HEK293 (cell line): ENCODE data around the gene IL17RC.

Source experiments
- CTCF ChIA-PET: fragments of 350-600 bp; formaldehyde crosslinking; extraction: SDS; loops from one replicate; lab custom pipeline; 2021; ENCODE audit warnings: antibody characterized with exemption; lab: Yijun Ruan, JAX
- POLR2A ChIA-PET: fragments of 300-600 bp; formaldehyde crosslinking; extraction: SDS; loops from one replicate; lab custom pipeline; 2020; ENCODE audit warnings: antibody characterized with exemption, inconsistent platforms; lab: Yijun Ruan, JAX
- H3K27ac ChIP-seq: fragments of 200-500 bp; sonication (Bioruptor generic); 2 replicates; pipeline ENCODE4 v1.5.1; 2014; ENCODE audit warnings: low read depth, low read length, control low read depth, inconsistent platforms; ENCODE audit errors: extremely low read depth
- H3K36me3 ChIP-seq, 2 experiments: fragments of 200-500 bp in 1 of 2; sonication (Bioruptor generic) in 1 of 2; 1 replicate in 1 of 2; 2 replicates in 1 of 2; pipeline ENCODE4 v1.5.1; 2014 to 2017; ENCODE audit warnings: inconsistent platforms in 2 of 2, low read length in 2 of 2; ENCODE audit not compliant: control insufficient read depth in 2 of 2, insufficient read depth in 1 of 2
- H3K4me1 ChIP-seq: fragments of 200-500 bp; sonication (Bioruptor generic); 2 replicates; pipeline ENCODE4 v1.5.1; 2014; ENCODE audit warnings: mild to moderate bottlenecking, low read length, inconsistent platforms; ENCODE audit not compliant: control insufficient read depth, insufficient read depth
- H3K4me3 ChIP-seq: 2 replicates; pipeline ENCODE4 v1.5.1; 2011; ENCODE audit warnings: low read depth, mild to moderate bottlenecking, control low read depth, low read length, moderate library complexity
- H3K9me3 ChIP-seq: fragments of 200-500 bp; sonication (Bioruptor generic); 2 replicates; pipeline ENCODE4 v1.5.1; 2014; ENCODE audit warnings: low read depth, low read length, inconsistent platforms; ENCODE audit not compliant: control insufficient read depth, insufficient read depth
- CTCF ChIP-seq: fragments of 450-650 bp; formaldehyde crosslinking; IDR thresholded peaks from 2 replicates; pipeline ENCODE4 v1.5.1; 2016; ENCODE audit warnings: missing biosample characterization, missing genetic modification characterization
- FEZF1 ChIP-seq: fragments of 450-650 bp; formaldehyde crosslinking; IDR thresholded peaks from 2 replicates; pipeline ENCODE4 v1.5.1; 2016; ENCODE audit warnings: missing biosample characterization, missing genetic modification characterization
- GFI1B ChIP-seq: fragments of 450-650 bp; formaldehyde crosslinking; IDR thresholded peaks from 2 replicates; pipeline ENCODE4 v1.5.1; 2016; ENCODE audit warnings: missing biosample characterization, missing genetic modification characterization
- YY1 ChIP-seq: fragments of 450-650 bp; formaldehyde crosslinking; IDR thresholded peaks from 2 replicates; pipeline ENCODE4 v1.5.1; 2018; ENCODE audit warnings: missing biosample characterization, missing genetic modification characterization
- YY2 ChIP-seq: fragments of 450-650 bp; formaldehyde crosslinking; IDR thresholded peaks from 2 replicates; pipeline ENCODE4 v1.5.1; 2016; ENCODE audit warnings: missing biosample characterization, missing genetic modification characterization
- ZNF10 ChIP-seq: fragments of 450-650 bp; formaldehyde crosslinking; IDR thresholded peaks from 2 replicates; pipeline ENCODE4 v1.5.1; 2017; ENCODE audit warnings: missing biosample characterization, missing genetic modification characterization
- ZNF148 ChIP-seq: fragments of 450-650 bp; formaldehyde crosslinking; IDR thresholded peaks from 2 replicates; pipeline ENCODE4 v1.5.0; 2017; ENCODE audit warnings: missing biosample characterization, missing genetic modification characterization, borderline replicate concordance
- ZNF169 ChIP-seq: fragments of 450-650 bp; formaldehyde crosslinking; IDR thresholded peaks from 2 replicates; pipeline ENCODE4 v1.5.1; 2016; ENCODE audit warnings: missing biosample characterization, missing genetic modification characterization
- ZNF211 ChIP-seq: fragments of 450-650 bp; formaldehyde crosslinking; IDR thresholded peaks from 2 replicates; pipeline ENCODE4 v1.5.1; 2016; ENCODE audit warnings: low read depth, missing biosample characterization, missing genetic modification characterization
- ZNF311 ChIP-seq: fragments of 450-650 bp; formaldehyde crosslinking; IDR thresholded peaks from 2 replicates; pipeline ENCODE4 v1.5.1; 2017; ENCODE audit warnings: missing biosample characterization, missing genetic modification characterization, borderline replicate concordance
- ZNF449 ChIP-seq: fragments of 450-650 bp; formaldehyde crosslinking; IDR thresholded peaks from 2 replicates; pipeline ENCODE4 v1.5.1; 2017; ENCODE audit warnings: missing biosample characterization, mild to moderate bottlenecking, missing genetic modification characterization, moderate library complexity
- ZNF48 ChIP-seq: fragments of 450-650 bp; formaldehyde crosslinking; IDR thresholded peaks from 2 replicates; pipeline ENCODE4 v1.5.1; 2016; ENCODE audit warnings: missing biosample characterization, missing genetic modification characterization
- ZNF530 ChIP-seq: fragments of 450-650 bp; formaldehyde crosslinking; IDR thresholded peaks from 2 replicates; pipeline ENCODE4 v1.5.1; 2016; ENCODE audit warnings: low read depth, missing biosample characterization, missing genetic modification characterization
- ZNF560 ChIP-seq: fragments of 450-650 bp; formaldehyde crosslinking; IDR thresholded peaks from 2 replicates; pipeline ENCODE4 v1.5.1; 2017; ENCODE audit warnings: missing biosample characterization, missing genetic modification characterization, borderline replicate concordance
- ZNF561 ChIP-seq: fragments of 450-650 bp; IDR thresholded peaks from 2 replicates; pipeline ENCODE4 v1.5.1; 2018; ENCODE audit warnings: missing biosample characterization, missing genetic modification characterization, borderline replicate concordance
- ZNF580 ChIP-seq: fragments of 450-650 bp; formaldehyde crosslinking; IDR thresholded peaks from 2 replicates; pipeline ENCODE4 v1.5.1; 2016; ENCODE audit warnings: missing biosample characterization, missing genetic modification characterization
- ZNF623 ChIP-seq: fragments of 450-650 bp; formaldehyde crosslinking; IDR thresholded peaks from 2 replicates; pipeline ENCODE4 v1.5.1; 2016; ENCODE audit warnings: missing biosample characterization, missing genetic modification characterization
- ZNF626 ChIP-seq: fragments of 450-650 bp; sonication (Bioruptor Pico); formaldehyde crosslinking; IDR thresholded peaks from 2 replicates; pipeline ENCODE4 v1.5.1; 2018; ENCODE audit warnings: missing biosample characterization, missing genetic modification characterization, inconsistent platforms
- ZNF645 ChIP-seq: fragments of 450-650 bp; formaldehyde crosslinking; IDR thresholded peaks from 2 replicates; pipeline ENCODE4; 2016; ENCODE audit warnings: missing biosample characterization, missing genetic modification characterization
- ZSCAN4 ChIP-seq: fragments of 450-650 bp; formaldehyde crosslinking; IDR thresholded peaks from 2 replicates; pipeline ENCODE4 v1.5.1; 2017; ENCODE audit warnings: missing biosample characterization, missing genetic modification characterization

Gene IL17RC

GRCh38 chr3:9906480-9906879, 10.4 kb upstream of the IL17RC start (continued):
- TF ChIP-seq ZNF561 (tag by site-specific recombination) (no peak), ZNF580 (tag by site-specific recombination) (no peak)
- TF ChIP-seq, all 188 proteins: peak for 0

- ChIA-PET POLR2A (no interaction called here), CTCF (interaction anchor here (0.5 to 1.3 kb wide), 2 partner anchors 8 to 38 kb away, joined by 3 to 5 read pairs; partner anchors contain the start of gene IL17RC)
- Histone ChIP-seq H3K36me3 (no peaks in the 10 kb centered on the region), H3K4me3 (no peak overlapping the region), H3K27ac (no peak overlapping the region), H3K4me1 (peaks cover 7% of the 10 kb centered on the region), H3K9me3 (no peaks in the 10 kb centered on the region)
- TF ChIP-seq YY2 (tag by site-specific recombination), result no peak
- TF ChIP-seq ZNF560 (tag by site-specific recombination), result no peak
- TF ChIP-seq YY1 (tag by site-specific recombination), result no peak
- no peak for TF ChIP-seq ZNF645 (tag by site-specific recombination)
- TF ChIP-seq ZNF623 (tag by site-specific recombination), result no peak
- no peak for TF ChIP-seq ZNF10 (tag by site-specific recombination)
- no peak for TF ChIP-seq ZNF530 (tag by site-specific recombination)
- no peak for TF ChIP-seq CTCF (tag by site-specific recombination)
- no peak for TF ChIP-seq ZNF148 (tag by site-specific recombination)
- TF ChIP-seq ZNF626 (tag by site-specific recombination), result no peak
- no peak for TF ChIP-seq ZNF48
- no peak for TF ChIP-seq ZNF169 (tag by site-specific recombination)
- no peak for TF ChIP-seq FEZF1
- TF ChIP-seq GFI1B (tag by site-specific recombination), result no peak
- no peak for TF ChIP-seq ZNF311 (tag by site-specific recombination)
These were observed 8.6 kb upstream of the IL17RC start for GRCh38 chr3:9908286-9908685.

GRCh38 chr3:9909221-9910013, 7.5 kb upstream of the IL17RC start:
- ChIA-PET POLR2A (interaction anchor here (0.9 kb wide), 1 partner anchor 65 kb away, joined by 3 read pairs; the partner anchor contains the start of gene RPUSD3), CTCF (interaction anchor here (0.6 kb wide), 1 partner anchor 52 kb away, joined by 3 read pairs; no protein-coding TSS in a partner anchor)
- no peak for TF ChIP-seq ZNF449 (tag by site-specific recombination)
- TF ChIP-seq ZNF211 (tag by site-specific recombination), result no peak
- TF ChIP-seq ZSCAN4, result 0 out of 2 replicates have a peak, but pooled peaks have one; percentile 28
- Histone ChIP-seq H3K4me3 (no peak overlapping the region), H3K36me3 (no peaks in the 10 kb centered on the region), H3K27ac (no peak overlapping the region), H3K4me1 (peaks cover 7% of the 10 kb centered on the region), H3K9me3 (no peaks in the 10 kb centered on the region)
